ENCODE results near the gene RAVER2.

GRCh38 chr1:64727861-64728260 lies 17.0 kb upstream of the RAVER2 start:
- TF ChIP-seq YY1 (IDR thresholded peaks at IDR 0.05; ENCODE audit: insufficient read depth, insufficient replicate concordance, low read depth, low read length) (no peak), ZBTB43 (CRISPR knock-in tag; conservative IDR thresholded peaks at IDR 0.05) (no peak), GATA4 (IDR thresholded peaks at IDR 0.05; ENCODE audit: borderline replicate concordance, low read depth) (no peak), CEBPB (IDR thresholded peaks at IDR 0.05; ENCODE audit: borderline replicate concordance, low read depth, low read length) (no peak), ZC3H4 (CRISPR knock-in tag; IDR thresholded peaks at IDR 0.05; ENCODE audit: borderline replicate concordance) (no peak), FOSL1 (CRISPR knock-in tag; IDR thresholded peaks at IDR 0.05; ENCODE audit: borderline replicate concordance) (no peak), PAX8 (CRISPR knock-in tag; IDR thresholded peaks at IDR 0.05; ENCODE audit: borderline replicate concordance) (no peak), ZNF224 (CRISPR knock-in tag; IDR thresholded peaks at IDR 0.05) (no peak), FOXO4 (CRISPR knock-in tag; conservative IDR thresholded peaks at IDR 0.05) (no peak)
